ENCODE data around the gene ASTL. TPM values are rescaled to one million over a fixed set of nuclear protein-coding genes. Genes with fewer than 3 reads are reported as not detected.

The ASTL gene
- total RNA-seq, 4 donors from 2014 or later: 0.84 to 3.3 TPM; not detected in 2

DNA sequence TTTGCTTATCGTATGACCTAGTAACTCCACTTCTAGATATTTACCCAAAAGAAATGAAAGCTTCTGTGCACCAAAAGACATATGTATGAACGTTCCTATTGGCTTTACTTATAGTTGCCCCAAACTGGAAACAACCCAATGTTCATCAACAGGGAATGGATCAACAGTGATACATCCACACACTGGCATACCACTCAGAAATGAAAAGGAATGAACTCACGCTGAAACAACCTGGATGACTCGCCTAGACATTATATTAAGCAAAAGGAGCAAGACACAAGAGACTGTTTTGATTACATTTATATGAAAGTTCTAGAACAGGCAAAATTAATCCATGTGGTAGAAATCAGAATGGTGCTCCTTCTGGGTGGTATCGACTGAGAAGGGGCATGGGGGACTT, 40.9 kb downstream of the ASTL start:
- no peak for DNase-seq (ENCODE audit: low spot score)
- no peak for TF ChIP-seq CTCF (IDR thresholded peaks at IDR 0.05)
- ATAC-seq (ENCODE audit: low FRiP score): no peak

DNA sequence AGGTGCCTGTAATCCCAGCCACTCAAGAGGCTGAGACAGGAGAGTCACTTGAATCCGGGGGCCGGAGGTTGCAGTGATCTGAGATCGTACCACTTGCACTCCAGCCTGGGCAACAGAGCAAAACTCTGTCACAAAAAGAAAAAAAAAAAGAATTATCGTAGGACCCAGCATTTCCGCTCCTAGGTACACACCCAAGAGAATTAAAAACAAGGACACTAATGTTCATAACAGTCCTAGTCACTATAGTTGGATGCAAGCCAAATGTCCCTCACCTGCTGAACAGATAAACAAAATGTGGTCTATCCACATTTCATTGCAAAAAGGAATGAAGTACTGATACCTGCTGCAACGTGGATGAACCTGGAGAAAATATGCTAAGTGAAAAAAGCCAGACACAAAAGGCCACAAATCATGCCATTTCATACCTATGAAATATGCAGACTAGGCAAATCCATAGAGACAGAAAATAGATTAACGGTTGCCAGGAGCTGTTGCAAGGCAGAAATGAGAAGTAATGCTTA, 43.1 kb downstream of the ASTL start:
- DNase-seq (ENCODE audit: low spot score): no peak

DNA sequence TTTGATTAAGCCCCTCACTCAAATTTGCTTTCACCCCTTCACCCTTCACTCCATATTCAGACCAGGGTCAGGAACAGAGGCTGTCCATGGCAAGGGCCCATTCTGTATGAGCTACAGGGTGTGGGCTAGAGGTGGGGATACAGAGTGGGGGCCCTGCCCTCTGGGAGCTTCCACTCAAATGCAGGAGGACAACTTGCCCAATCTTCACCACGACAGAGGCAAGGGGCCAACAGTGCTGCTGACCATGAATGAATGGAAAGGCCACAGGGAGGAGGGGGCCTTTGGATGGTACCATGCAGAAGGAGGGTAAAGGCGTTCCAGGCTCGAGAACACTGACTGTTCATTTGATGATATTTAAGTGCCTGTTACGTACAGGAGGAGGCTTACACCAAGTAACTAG, 44.8 kb downstream of the ASTL start:
- ATAC-seq (ENCODE audit: low FRiP score): no peak
- no peak for DNase-seq (ENCODE audit: low spot score)
- TF ChIP-seq CTCF (IDR thresholded peaks at IDR 0.05): no peak

More for the DNA sequence above, 43.1 kb downstream of the ASTL start:
- no peak for ATAC-seq (ENCODE audit: low FRiP score)
- TF ChIP-seq CTCF (IDR thresholded peaks at IDR 0.05): no peak

DNA sequence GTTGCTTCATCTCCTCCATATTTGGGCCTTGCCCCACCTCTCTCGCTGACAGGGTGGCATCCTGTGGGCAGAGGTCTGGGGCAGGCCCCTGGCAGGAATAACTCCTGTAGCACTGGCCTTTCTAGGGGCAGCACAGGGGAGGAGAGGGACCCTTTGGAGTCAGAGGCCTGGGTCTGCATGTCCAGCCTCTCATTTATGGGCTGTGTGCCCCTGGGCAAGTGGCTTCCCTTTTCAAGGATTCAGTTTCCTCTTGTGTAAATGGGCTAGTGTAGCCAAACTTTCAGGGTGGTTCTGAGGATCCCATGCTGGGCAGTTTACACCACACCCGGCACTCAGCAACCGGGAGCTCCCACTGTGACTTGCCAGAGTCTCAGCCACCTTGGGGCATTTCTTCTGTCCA, 45.4 kb downstream of the ASTL start:
- DNase-seq (ENCODE audit: low spot score) (no peak), ATAC-seq (ENCODE audit: low FRiP score) (no peak)
- no peak for TF ChIP-seq CTCF (IDR thresholded peaks at IDR 0.05)

DNA sequence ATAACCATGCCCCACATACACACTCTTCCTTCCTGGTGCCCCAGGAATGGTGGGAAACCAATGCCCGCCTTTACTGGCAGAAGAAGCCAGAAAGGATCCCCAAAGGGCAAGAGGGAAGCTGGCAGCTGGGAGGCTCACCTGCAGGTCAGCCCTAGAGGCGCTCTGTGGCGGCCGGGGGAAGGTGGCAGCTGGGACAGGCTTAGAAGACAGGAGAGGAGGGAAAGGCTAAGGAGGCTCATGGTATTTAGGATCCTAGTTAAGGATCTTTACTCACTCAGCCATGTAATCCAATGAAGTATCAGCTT, 45.8 kb downstream of the ASTL start:
- DNase-seq (ENCODE audit: low spot score): no peak
- TF ChIP-seq CTCF (IDR thresholded peaks at IDR 0.05): no peak
- no peak for ATAC-seq (ENCODE audit: low FRiP score)

DNA sequence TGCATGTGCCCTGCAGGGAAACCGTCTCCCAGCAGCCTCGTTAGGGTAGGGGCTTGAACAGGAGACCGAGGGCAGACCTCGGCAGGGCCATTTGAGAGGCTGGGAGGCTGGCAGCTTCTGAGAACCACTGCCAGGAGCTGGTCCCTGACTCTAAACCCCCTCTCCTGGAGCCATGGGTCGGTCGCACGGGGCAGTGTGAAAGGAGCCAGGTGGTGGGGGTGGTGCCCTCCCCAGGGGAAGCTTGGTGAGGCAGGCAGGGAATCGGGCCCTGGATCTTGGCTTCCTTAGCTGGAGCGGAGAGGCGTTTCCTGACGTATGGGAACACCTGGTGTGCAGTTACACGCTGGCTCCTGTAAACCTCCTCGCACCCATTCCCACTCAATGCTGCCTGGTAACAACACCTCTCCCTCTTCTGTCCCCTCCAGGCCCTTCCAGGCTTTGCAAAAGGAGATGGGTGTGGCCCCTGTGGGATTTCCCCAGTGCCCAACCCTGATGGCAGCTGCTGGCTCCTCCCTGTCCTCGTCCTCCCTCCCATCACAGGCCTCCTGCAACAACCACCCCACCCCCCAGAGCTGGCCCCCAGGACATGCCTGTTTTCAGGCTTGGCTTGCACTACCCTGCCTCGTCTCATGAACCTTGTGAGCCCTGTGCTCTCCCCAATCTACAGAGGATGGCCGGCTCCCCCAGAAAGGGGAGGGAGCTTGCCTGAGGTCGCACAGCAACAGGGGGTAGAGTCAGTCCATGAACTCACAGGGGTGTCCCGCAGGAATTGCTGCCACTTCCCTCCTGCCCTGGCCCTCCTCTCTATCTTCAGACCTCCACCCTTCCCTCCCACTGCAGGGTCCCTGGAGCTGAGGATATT, 46.4 kb downstream of the ASTL start:
- peak; percentile 17 for DNase-seq (ENCODE audit: low spot score)
- ATAC-seq (ENCODE audit: low FRiP score): no peak
- TF ChIP-seq CTCF (IDR thresholded peaks at IDR 0.05): no peak

DNA sequence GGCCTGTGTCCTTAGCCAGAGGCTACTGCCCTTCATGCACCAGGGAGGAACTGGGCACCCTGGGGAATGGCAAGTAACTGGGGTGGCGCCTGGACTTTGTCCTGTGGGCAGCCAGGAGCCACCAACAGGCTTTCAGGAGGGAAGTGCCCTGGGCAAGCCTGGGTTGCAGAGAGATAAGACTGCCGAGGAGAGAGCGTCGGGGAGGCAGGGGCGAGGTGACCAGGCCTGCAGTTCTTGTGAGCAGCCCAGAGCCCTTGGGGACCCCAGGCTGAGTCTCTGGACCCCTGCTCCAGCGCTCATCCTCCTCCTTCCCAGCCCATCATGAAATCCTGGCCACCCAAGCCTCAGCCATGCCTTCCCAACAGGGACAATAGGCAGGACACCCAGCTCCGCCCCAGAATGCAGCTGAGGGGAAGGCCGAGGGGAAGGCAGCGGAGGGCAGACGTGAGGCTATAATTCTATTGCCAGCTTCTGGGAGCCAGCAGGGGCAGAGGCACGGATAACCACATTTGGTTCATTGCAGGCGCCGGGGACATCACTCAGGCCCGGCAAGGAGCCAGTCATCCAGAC, 47.1 kb downstream of the ASTL start:
- peak; percentile 6 for DNase-seq (ENCODE audit: low spot score)
- ATAC-seq (ENCODE audit: low FRiP score): no peak

More for the DNA sequence above, 47.1 kb downstream of the ASTL start:
- TF ChIP-seq CTCF (IDR thresholded peaks at IDR 0.05): no peak
